Karpas-422 (cell line): ENCODE data around the gene MITF. TPM values are rescaled to one million over a fixed set of nuclear protein-coding genes. Genes with fewer than 3 reads are reported as not detected.

Source experiments
- DNase-seq: peaks from one replicate; pipeline ENCODE4 v3.0.0-alpha.2; 2015
- H2AFZ ChIP-seq: fragments of 200-600 bp; sonication (generic); 2 replicates; pipeline ENCODE4 v1.6.1; 2014; ENCODE audit warnings: antibody characterized with exemption, low read length, mixed read lengths
- H3K27ac ChIP-seq: fragments of 200-600 bp; sonication (generic); 2 replicates; pipeline ENCODE4 v1.5.1; 2014; ENCODE audit warnings: mild to moderate bottlenecking, low read length, moderate library complexity
- H3K27me3 ChIP-seq: fragments of 200-600 bp; sonication (generic); 2 replicates; pipeline ENCODE4 v1.6.1; 2014; ENCODE audit warnings: low read length, mixed read lengths
- H3K36me3 ChIP-seq: fragments of 200-600 bp; sonication (generic); 2 replicates; pipeline ENCODE4 v1.6.1; 2014; ENCODE audit warnings: low read length, mixed read lengths; ENCODE audit not compliant: insufficient read depth
- H3K4me1 ChIP-seq: fragments of 200-600 bp; sonication (generic); 2 replicates; pipeline ENCODE4 v1.6.1; 2014; ENCODE audit warnings: mild to moderate bottlenecking, low read length, mixed read lengths
- H3K4me2 ChIP-seq: fragments of 200-600 bp; sonication (generic); 2 replicates; pipeline ENCODE4 v1.6.1; 2014; ENCODE audit warnings: low read length, low read depth, mild to moderate bottlenecking; ENCODE audit not compliant: poor library complexity, severe bottlenecking
- H3K4me3 ChIP-seq: fragments of 200-600 bp; sonication (generic); 2 replicates; pipeline ENCODE4 v1.5.1; 2014; ENCODE audit warnings: mild to moderate bottlenecking, antibody characterized with exemption, low read length, mixed read lengths
- H3K79me2 ChIP-seq: fragments of 200-600 bp; sonication (generic); 2 replicates; pipeline ENCODE4 v1.6.1; 2014; ENCODE audit warnings: mild to moderate bottlenecking, low read length, mixed read lengths
- H3K9ac ChIP-seq: fragments of 200-600 bp; sonication (generic); 2 replicates; pipeline ENCODE4 v1.6.0; 2014; ENCODE audit warnings: low read length
- H3K9me2 ChIP-seq: fragments of 200-600 bp; sonication (generic), shearing (Covaris generic); replicated peaks from 2 replicates; pipeline ENCODE4 v1.6.0; 2014; ENCODE audit warnings: mild to moderate bottlenecking, low read length, moderate library complexity; ENCODE audit not compliant: insufficient read depth
- H3K9me3 ChIP-seq: fragments of 300-700, 200-600 bp; sonication (generic); 2 replicates; pipeline ENCODE4 v1.6.1; 2014; ENCODE audit warnings: low read length, mixed read lengths
- H4K20me1 ChIP-seq: fragments of 200-600 bp; sonication (generic); 2 replicates; pipeline ENCODE4 v1.6.1; 2014; ENCODE audit warnings: mild to moderate bottlenecking, antibody characterized with exemption, low read length, low read depth; ENCODE audit not compliant: insufficient read depth
- total RNA-seq: library from RNA; depleted of rRNA; stranded (reverse); fragments of >200 nt; shearing (Covaris generic); gene quantifications from 2 replicates; pipeline ENCODE4 v1.2.3, GENCODE V29; 2014; ENCODE audit warnings: low replicate concordance

MITF gene
- total RNA-seq, 1 experiment from 2014 or later: not detected

- no peaks in the 10 kb centered on the region for H4K20me1 ChIP-seq
- H3K4me3 ChIP-seq: no peak overlapping the region
- no peak overlapping the region for H3K4me2 ChIP-seq
- H3K9ac ChIP-seq: no peak overlapping the region
- no peaks in the 10 kb centered on the region for H3K36me3 ChIP-seq
- no peaks in the 10 kb centered on the region for H3K79me2 ChIP-seq
- H3K9me3 ChIP-seq: no peaks in the 10 kb centered on the region
- no peak for DNase-seq
- H3K4me1 ChIP-seq: no peaks in the 10 kb centered on the region
- no peaks in the 10 kb centered on the region for H3K27me3 ChIP-seq
- no peak overlapping the region for H2AFZ ChIP-seq
- H3K27ac ChIP-seq: no peak overlapping the region
- H3K9me2 ChIP-seq: no peaks in the 10 kb centered on the region
These were observed 16.5 kb downstream of the MITF start for GRCh38 chr3:69755795-69756194.

DNA sequence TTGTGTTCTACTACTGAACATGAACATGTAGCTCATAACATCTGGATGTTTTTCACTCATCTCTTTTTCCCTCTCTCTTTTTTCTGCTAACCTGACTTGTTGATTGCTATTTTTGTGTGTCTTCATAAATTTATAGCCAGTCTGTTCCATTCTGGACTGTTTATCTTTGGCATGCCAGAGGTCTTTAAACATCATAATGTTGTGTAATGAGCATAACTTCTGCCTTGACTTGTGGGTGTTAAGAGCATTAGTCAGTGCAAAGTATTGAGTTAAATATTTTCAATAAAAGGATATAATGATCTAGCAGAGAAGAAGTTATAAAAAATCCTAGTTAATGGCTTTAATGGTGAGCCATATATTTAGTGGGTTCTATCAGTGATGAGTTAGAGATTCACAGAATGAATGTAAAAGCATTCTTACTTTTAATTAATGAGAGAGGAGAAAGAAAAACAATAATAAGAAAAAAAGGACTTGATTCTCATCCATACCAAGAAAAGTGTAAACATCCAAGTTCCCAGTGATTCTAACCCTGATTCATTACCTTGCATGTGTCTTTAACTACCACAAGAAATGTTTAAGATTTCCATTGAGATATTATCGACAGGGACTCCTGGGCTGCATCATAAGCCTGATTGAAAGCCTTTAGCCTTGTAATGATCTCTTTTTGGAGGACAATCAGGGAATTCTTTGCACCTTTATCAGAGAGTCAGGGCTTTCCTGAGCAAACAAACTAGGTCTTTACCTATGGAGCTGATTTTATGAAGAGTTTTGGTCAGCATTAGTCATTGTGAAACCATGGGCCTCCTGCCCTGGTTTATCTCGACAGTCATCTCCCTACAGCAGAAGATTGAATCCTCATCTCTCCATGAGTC, 22.9 kb downstream of the MITF start:
- Histone ChIP-seq H3K4me3 (no peak overlapping the region), H2AFZ (no peak overlapping the region), H3K27ac (no peak overlapping the region), H3K4me1 (peaks cover 12% of the 10 kb centered on the region), H3K9me3 (no peaks in the 10 kb centered on the region), H3K9me2 (no peaks in the 10 kb centered on the region), H3K27me3 (no peaks in the 10 kb centered on the region), H3K79me2 (no peaks in the 10 kb centered on the region), H3K4me2 (no peak overlapping the region), H4K20me1 (no peaks in the 10 kb centered on the region), H3K9ac (no peak overlapping the region), H3K36me3 (no peaks in the 10 kb centered on the region)
- no peak for DNase-seq

- Histone ChIP-seq H3K9me2 (no peaks in the 10 kb centered on the region), H3K79me2 (no peaks in the 10 kb centered on the region), H3K4me3 (no peak overlapping the region), H3K27me3 (no peaks in the 10 kb centered on the region), H3K4me1 (peaks cover 12% of the 10 kb centered on the region), H3K9ac (no peak overlapping the region), H3K36me3 (no peaks in the 10 kb centered on the region), H3K4me2 (no peak overlapping the region), H3K27ac (no peak overlapping the region), H4K20me1 (no peaks in the 10 kb centered on the region), H2AFZ (no peak overlapping the region), H3K9me3 (no peaks in the 10 kb centered on the region)
- no peak for DNase-seq
These were observed 23.5 kb downstream of the MITF start for GRCh38 chr3:69762768-69763229.

GRCh38 chr3:69763458-69763857, 24.2 kb downstream of the MITF start:
- H3K79me2 ChIP-seq: no peaks in the 10 kb centered on the region

GRCh38 chr3:69764121-69764741, 25.0 kb downstream of the MITF start:
- no peak overlapping the region for H3K4me3 ChIP-seq
- no peaks in the 10 kb centered on the region for H3K27me3 ChIP-seq
- no peaks in the 10 kb centered on the region for H3K79me2 ChIP-seq
- no peaks in the 10 kb centered on the region for H3K36me3 ChIP-seq
- no peaks in the 10 kb centered on the region for H3K9me3 ChIP-seq
- H3K4me2 ChIP-seq: no peak overlapping the region
- no peak overlapping the region for H3K27ac ChIP-seq
- H3K9me2 ChIP-seq: no peaks in the 10 kb centered on the region
- H2AFZ ChIP-seq: no peak overlapping the region
- DNase-seq: peak; percentile 59
- H4K20me1 ChIP-seq: no peaks in the 10 kb centered on the region
- peaks cover 12% of the 10 kb centered on the region for H3K4me1 ChIP-seq
- no peak overlapping the region for H3K9ac ChIP-seq

More at GRCh38 chr3:69763458-69763857, 24.2 kb downstream of the MITF start:
- H3K9ac ChIP-seq: no peak overlapping the region
- H2AFZ ChIP-seq: no peak overlapping the region
- H3K27me3 ChIP-seq: no peaks in the 10 kb centered on the region
- H3K4me3 ChIP-seq: no peak overlapping the region
- H3K4me2 ChIP-seq: no peak overlapping the region
- H3K27ac ChIP-seq: no peak overlapping the region
- peaks cover 12% of the 10 kb centered on the region for H3K4me1 ChIP-seq
- DNase-seq: no peak
- no peaks in the 10 kb centered on the region for H3K36me3 ChIP-seq
- H3K9me2 ChIP-seq: no peaks in the 10 kb centered on the region
- H3K9me3 ChIP-seq: no peaks in the 10 kb centered on the region
- H4K20me1 ChIP-seq: no peaks in the 10 kb centered on the region

DNA sequence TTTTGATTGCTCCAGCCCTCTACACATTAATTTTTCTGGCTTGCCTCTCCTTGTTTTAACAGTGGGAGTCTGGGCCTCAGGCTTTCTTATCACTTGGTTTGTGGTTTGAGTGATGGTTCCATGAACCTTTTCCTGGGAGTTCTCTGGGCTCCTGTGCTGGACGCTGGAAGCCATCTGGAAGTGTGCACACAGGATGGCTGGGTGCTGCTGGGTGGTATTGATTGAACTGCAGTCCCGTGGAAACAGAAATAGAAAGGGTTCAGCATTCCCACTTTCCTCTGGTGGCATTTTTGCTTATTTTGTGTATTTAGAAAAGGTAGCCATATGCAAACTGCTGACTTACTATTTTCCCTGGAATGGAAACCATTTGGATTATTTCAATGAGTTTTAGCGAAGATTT, 25.6 kb downstream of the MITF start:
- Histone ChIP-seq H3K9me2 (no peaks in the 10 kb centered on the region), H2AFZ (no peak overlapping the region), H3K79me2 (no peaks in the 10 kb centered on the region), H3K4me1 (peaks cover 12% of the 10 kb centered on the region), H3K9ac (no peak overlapping the region), H3K4me3 (no peak overlapping the region), H3K27ac (no peak overlapping the region), H3K4me2 (no peak overlapping the region), H4K20me1 (no peaks in the 10 kb centered on the region), H3K36me3 (no peaks in the 10 kb centered on the region), H3K27me3 (no peaks in the 10 kb centered on the region), H3K9me3 (no peaks in the 10 kb centered on the region)
- DNase-seq: no peak

GRCh38 chr3:69766638-69767037, 27.4 kb downstream of the MITF start:
- no peak overlapping the region for H3K9ac ChIP-seq
- H3K4me2 ChIP-seq: no peak overlapping the region
- no peak overlapping the region for H3K4me3 ChIP-seq
- H3K9me2 ChIP-seq: no peaks in the 10 kb centered on the region
- H3K79me2 ChIP-seq: no peaks in the 10 kb centered on the region
- H2AFZ ChIP-seq: no peak overlapping the region
- no peak for DNase-seq
- H3K4me1 ChIP-seq: peaks cover 12% of the 10 kb centered on the region
- no peaks in the 10 kb centered on the region for H3K36me3 ChIP-seq
- H3K27me3 ChIP-seq: no peaks in the 10 kb centered on the region
- H4K20me1 ChIP-seq: no peaks in the 10 kb centered on the region
- no peak overlapping the region for H3K27ac ChIP-seq
- H3K9me3 ChIP-seq: no peaks in the 10 kb centered on the region

DNA sequence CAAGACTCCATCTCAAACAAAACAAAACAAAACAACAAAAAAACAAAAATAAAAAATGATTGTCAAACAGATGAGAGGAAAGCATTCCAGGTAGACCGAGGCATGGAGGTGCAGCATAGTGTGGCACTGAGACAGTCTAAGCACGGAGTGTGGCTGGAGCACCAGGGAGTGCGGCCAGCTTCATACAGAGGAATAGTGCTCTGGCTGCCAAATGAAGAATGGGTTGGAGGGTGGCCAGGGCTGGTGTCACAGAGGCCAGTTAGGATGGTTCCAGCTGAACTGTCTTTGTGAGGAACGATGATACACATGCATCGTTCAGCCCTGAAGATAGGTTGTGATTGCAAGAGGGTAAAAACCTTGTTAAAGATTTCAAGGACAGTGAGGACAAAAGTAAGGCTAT, 28.3 kb downstream of the MITF start:
- H3K9me3 ChIP-seq: no peaks in the 10 kb centered on the region
- H3K4me3 ChIP-seq: no peak overlapping the region
- no peaks in the 10 kb centered on the region for H3K79me2 ChIP-seq
- no peak overlapping the region for H3K27ac ChIP-seq
- no peak overlapping the region for H2AFZ ChIP-seq
- H3K9ac ChIP-seq: no peak overlapping the region
- no peaks in the 10 kb centered on the region for H3K36me3 ChIP-seq
- no peak overlapping the region for H3K4me2 ChIP-seq
- DNase-seq: no peak
- no peaks in the 10 kb centered on the region for H3K27me3 ChIP-seq
- peaks cover 12% of the 10 kb centered on the region for H3K4me1 ChIP-seq
- no peaks in the 10 kb centered on the region for H4K20me1 ChIP-seq
- no peaks in the 10 kb centered on the region for H3K9me2 ChIP-seq
